ENCODE results near the gene LIPK.

The LIPK gene

GRCh38 chr10:88756660-88757059 lies 50.6 kb downstream of the LIPK start:
- Histone ChIP-seq H3K36me3 (ENCODE audit: insufficient read depth, low read depth, low read length) (no peaks in the 10 kb centered on the region), H3K9me3 (ENCODE audit: insufficient read depth, low read depth, low read length) (no peaks in the 10 kb centered on the region), H3K4me3 (ENCODE audit: low read length) (no peak overlapping the region), H3K27me3 (ENCODE audit: insufficient read depth, low read length) (no peaks in the 10 kb centered on the region), H3K4me1 (ENCODE audit: insufficient read depth, low read length) (peaks cover 6% of the 10 kb centered on the region; the same call in 1 of the 2 replicates), H3K9ac (ENCODE audit: low read depth, low read length) (no peak overlapping the region), H3K27ac (ENCODE audit: low read length) (no peak overlapping the region)

DNA sequence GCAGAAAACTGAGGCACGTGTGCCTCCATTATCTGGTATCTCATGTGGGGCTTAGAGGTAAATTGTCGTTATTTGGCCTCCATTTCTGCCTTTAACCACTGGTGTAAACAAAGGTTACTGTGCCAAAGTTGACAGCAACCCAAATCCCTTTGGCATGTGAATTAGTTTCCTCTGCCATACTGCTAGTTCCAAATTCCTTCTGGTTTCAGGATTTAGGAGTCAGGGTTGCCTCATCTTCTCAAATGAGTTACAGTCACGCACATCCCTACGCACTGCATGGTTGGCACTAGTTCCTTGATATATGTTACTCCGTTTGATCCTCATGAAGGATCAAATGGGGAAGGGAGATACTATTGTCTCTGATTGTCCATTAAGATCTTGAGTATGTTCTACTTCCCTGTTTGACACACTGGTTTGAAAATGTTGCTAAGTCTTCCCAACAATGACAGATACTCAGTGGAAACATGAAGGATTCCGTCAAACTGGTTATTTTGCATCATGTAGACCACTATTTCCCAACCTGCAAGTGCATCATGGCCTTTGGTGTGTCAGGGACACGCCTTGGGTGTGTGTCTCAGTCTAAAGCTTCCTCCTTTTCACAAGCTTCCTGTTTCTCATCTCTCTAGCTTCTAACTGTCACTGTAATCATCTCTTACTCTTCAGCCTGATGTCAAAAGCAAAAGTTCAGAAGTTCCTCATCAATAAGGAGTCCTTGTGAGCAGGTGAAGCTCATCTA lies 53.5 kb downstream of the LIPK start, which contains the start of gene LIPN:
Gene LIPN (plus strand): TSS at position 655 of the 736 bp plus-strand sequence. CDS start 1,386 bp downstream, outside the sequence.
- Histone ChIP-seq H3K9me3 (ENCODE audit: insufficient read depth, low read depth, low read length) (no peaks in the 10 kb centered on the region), H3K27ac (ENCODE audit: low read length) (no peak within 1 kb of the TSS), H3K4me1 (ENCODE audit: insufficient read depth, low read length) (peaks cover 6% of the 10 kb centered on the region; the same call in 1 of the 2 replicates), H3K4me3 (ENCODE audit: low read length) (no peak within 1 kb of the TSS), H3K27me3 (ENCODE audit: insufficient read depth, low read length) (no peaks in the 10 kb centered on the region), H3K36me3 (ENCODE audit: insufficient read depth, low read depth, low read length) (no peaks in the 10 kb centered on the region), H3K9ac (ENCODE audit: low read depth, low read length) (no peak within 1 kb of the TSS)

DNA sequence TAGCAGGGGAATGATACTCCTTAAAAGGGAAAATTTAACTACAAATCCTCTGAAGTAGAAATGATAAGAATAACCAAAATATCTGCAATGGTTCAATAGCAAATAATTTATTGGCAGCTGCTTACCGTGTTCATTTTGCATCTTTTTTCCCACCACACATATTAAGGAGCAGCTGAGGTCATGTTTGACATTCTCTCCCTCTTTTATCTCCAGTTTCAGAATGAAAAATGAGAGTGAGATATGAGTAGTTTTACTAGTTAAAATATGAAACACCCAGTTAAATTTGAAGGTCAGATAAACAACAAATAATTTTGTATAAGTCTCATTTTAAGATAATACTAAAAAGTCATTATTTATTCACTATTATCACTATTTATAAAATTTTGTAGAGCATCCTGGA lies 56.9 kb downstream of the LIPK start:
- Histone ChIP-seq H3K36me3 (ENCODE audit: insufficient read depth, low read depth, low read length) (no peaks in the 10 kb centered on the region), H3K4me1 (ENCODE audit: insufficient read depth, low read length) (peaks cover 1% of the 10 kb centered on the region; the same call in 1 of the 2 replicates), H3K9ac (ENCODE audit: low read depth, low read length) (no peak overlapping the region), H3K9me3 (ENCODE audit: insufficient read depth, low read depth, low read length) (no peaks in the 10 kb centered on the region), H3K27me3 (ENCODE audit: insufficient read depth, low read length) (no peaks in the 10 kb centered on the region), H3K27ac (ENCODE audit: low read length) (no peak overlapping the region), H3K4me3 (ENCODE audit: low read length) (no peak overlapping the region)

DNA sequence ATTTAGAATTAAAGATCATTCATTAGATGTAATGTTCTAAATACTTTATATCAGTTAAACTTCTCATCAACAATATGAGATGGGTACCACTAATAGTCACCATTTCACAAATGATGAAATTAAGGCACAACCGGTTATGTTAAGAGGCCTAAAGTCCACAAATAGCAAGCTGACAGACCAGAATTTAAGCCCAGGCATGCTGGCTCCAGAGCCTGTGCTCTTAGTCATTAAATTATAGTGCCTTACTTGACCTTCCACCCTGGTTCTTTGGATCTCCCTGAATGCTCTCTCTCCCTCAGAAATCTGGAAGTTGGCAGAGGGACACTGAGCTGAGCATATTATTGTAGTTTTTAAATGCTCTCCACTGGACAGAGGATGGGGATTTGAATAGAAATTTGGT lies 57.4 kb downstream of the LIPK start:
- Histone ChIP-seq H3K4me1 (ENCODE audit: insufficient read depth, low read length) (peaks cover 6% of the 10 kb centered on the region; the same call in 1 of the 2 replicates), H3K27me3 (ENCODE audit: insufficient read depth, low read length) (no peaks in the 10 kb centered on the region), H3K36me3 (ENCODE audit: insufficient read depth, low read depth, low read length) (no peaks in the 10 kb centered on the region), H3K9me3 (ENCODE audit: insufficient read depth, low read depth, low read length) (no peaks in the 10 kb centered on the region), H3K4me3 (ENCODE audit: low read length) (no peak overlapping the region), H3K9ac (ENCODE audit: low read depth, low read length) (no peak overlapping the region), H3K27ac (ENCODE audit: low read length) (no peak overlapping the region)

GRCh38 chr10:88764110-88764509 lies 58.1 kb downstream of the LIPK start:
- Histone ChIP-seq H3K36me3 (ENCODE audit: insufficient read depth, low read depth, low read length) (no peaks in the 10 kb centered on the region), H3K9me3 (ENCODE audit: insufficient read depth, low read depth, low read length) (no peaks in the 10 kb centered on the region), H3K27me3 (ENCODE audit: insufficient read depth, low read length) (no peaks in the 10 kb centered on the region), H3K27ac (ENCODE audit: low read length) (no peak overlapping the region), H3K4me1 (ENCODE audit: insufficient read depth, low read length) (peaks cover 6% of the 10 kb centered on the region; the same call in 1 of the 2 replicates), H3K9ac (ENCODE audit: low read depth, low read length) (no peak overlapping the region), H3K4me3 (ENCODE audit: low read length) (no peak overlapping the region)

GRCh38 chr10:88765816-88766215 lies 59.8 kb downstream of the LIPK start:
- Histone ChIP-seq H3K27ac (ENCODE audit: low read length) (no peak overlapping the region), H3K36me3 (ENCODE audit: insufficient read depth, low read depth, low read length) (no peaks in the 10 kb centered on the region), H3K9me3 (ENCODE audit: insufficient read depth, low read depth, low read length) (no peaks in the 10 kb centered on the region), H3K4me1 (ENCODE audit: insufficient read depth, low read length) (peaks cover 6% of the 10 kb centered on the region; the same call in 1 of the 2 replicates), H3K9ac (ENCODE audit: low read depth, low read length) (no peak overlapping the region), H3K4me3 (ENCODE audit: low read length) (no peak overlapping the region), H3K27me3 (ENCODE audit: insufficient read depth, low read length) (no peaks in the 10 kb centered on the region)

DNA sequence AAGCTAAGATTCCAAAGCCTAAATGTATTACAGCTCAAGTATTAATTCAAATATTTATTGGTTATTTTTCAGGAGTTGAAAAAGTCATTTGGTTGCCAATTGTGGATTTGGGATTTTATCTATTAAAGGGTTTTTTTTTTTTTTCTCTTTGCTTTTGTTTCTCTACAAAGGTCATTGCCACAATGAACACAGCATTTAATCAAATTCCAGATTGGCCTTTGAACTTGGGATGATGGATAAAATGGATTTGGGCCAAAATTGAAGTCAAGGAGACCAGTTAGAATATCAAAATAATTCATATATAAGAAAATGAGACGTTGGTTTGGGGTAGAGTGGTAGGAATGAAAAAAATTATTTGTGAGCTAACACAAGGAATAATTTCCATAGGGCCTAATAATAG lies 63.3 kb downstream of the LIPK start:
- H3K36me3 ChIP-seq (ENCODE audit: insufficient read depth, low read depth, low read length) = no peaks in the 10 kb centered on the region
- H3K4me1 ChIP-seq (ENCODE audit: insufficient read depth, low read length) = peaks cover 6% of the 10 kb centered on the region; the same call in 1 of the 2 replicates
- no peak overlapping the region for H3K27ac ChIP-seq (ENCODE audit: low read length)
- H3K4me3 ChIP-seq (ENCODE audit: low read length) = no peak overlapping the region
- no peaks in the 10 kb centered on the region for H3K27me3 ChIP-seq (ENCODE audit: insufficient read depth, low read length)
- H3K9ac ChIP-seq (ENCODE audit: low read depth, low read length) = no peak overlapping the region
- no peaks in the 10 kb centered on the region for H3K9me3 ChIP-seq (ENCODE audit: insufficient read depth, low read depth, low read length)

- Histone ChIP-seq H3K4me3 (ENCODE audit: low read length) (no peak overlapping the region), H3K36me3 (ENCODE audit: insufficient read depth, low read depth, low read length) (no peaks in the 10 kb centered on the region), H3K27me3 (ENCODE audit: insufficient read depth, low read length) (no peaks in the 10 kb centered on the region), H3K9me3 (ENCODE audit: insufficient read depth, low read depth, low read length) (no peaks in the 10 kb centered on the region), H3K4me1 (ENCODE audit: insufficient read depth, low read length) (no peaks in the 10 kb centered on the region), H3K27ac (ENCODE audit: low read length) (no peak overlapping the region), H3K9ac (ENCODE audit: low read depth, low read length) (no peak overlapping the region)
Measured at GRCh38 chr10:88781206-88781605, 75.2 kb downstream of the LIPK start.

DNA sequence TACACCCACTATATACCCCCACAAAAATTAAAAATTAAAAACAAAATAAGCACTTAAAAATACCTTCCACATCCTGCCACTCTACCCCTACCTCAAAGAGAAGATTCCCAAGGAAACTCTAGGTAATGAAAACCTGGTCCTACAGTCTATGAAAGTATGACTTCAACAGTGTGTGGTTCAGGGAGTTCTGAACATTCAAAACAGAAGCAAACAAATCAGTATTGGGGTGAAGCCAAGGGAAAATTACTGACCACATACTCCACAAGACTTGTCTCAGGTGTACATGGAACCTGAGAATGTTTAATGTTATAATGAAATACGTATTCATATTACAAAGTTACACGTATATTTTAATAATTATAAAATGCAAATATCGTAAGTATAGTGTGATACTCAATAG lies 76.2 kb downstream of the LIPK start:
- H3K4me3 ChIP-seq (ENCODE audit: low read length) = no peak overlapping the region
- H3K27ac ChIP-seq (ENCODE audit: low read length) = no peak overlapping the region
- H3K4me1 ChIP-seq (ENCODE audit: insufficient read depth, low read length) = no peaks in the 10 kb centered on the region
- no peaks in the 10 kb centered on the region for H3K36me3 ChIP-seq (ENCODE audit: insufficient read depth, low read depth, low read length)
- no peaks in the 10 kb centered on the region for H3K27me3 ChIP-seq (ENCODE audit: insufficient read depth, low read length)
- no peak overlapping the region for H3K9ac ChIP-seq (ENCODE audit: low read depth, low read length)
- H3K9me3 ChIP-seq (ENCODE audit: insufficient read depth, low read depth, low read length) = no peaks in the 10 kb centered on the region

GRCh38 chr10:88783724-88784123 lies 77.7 kb downstream of the LIPK start:
- Histone ChIP-seq H3K4me3 (ENCODE audit: low read length) (no peak overlapping the region), H3K9ac (ENCODE audit: low read depth, low read length) (no peak overlapping the region), H3K27ac (ENCODE audit: low read length) (no peak overlapping the region), H3K36me3 (ENCODE audit: insufficient read depth, low read depth, low read length) (no peaks in the 10 kb centered on the region), H3K27me3 (ENCODE audit: insufficient read depth, low read length) (no peaks in the 10 kb centered on the region), H3K4me1 (ENCODE audit: insufficient read depth, low read length) (no peaks in the 10 kb centered on the region), H3K9me3 (ENCODE audit: insufficient read depth, low read depth, low read length) (no peaks in the 10 kb centered on the region)

GRCh38 chr10:88786032-88786770 lies 80.2 kb downstream of the LIPK start:
- no peaks in the 10 kb centered on the region for H3K4me1 ChIP-seq (ENCODE audit: insufficient read depth, low read length)

DNA sequence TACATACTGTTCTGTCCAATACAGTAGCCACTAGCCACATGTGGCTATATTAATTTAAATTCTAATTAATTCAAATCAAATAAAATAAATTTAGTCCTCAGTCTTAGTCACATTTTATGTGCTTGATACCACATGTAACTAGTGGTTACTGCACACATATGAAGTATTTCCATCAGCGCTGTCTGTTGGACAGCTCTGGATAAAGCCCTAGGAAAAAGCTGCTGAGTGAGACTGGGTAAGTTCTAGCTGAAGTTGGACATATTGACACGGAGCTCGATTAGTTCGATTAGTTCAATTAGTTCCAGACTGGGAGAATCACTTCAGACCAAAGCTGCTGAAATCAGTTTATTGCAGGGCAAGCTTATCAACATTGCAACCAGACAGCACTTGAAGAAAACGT lies 81.4 kb downstream of the LIPK start:
- Histone ChIP-seq H3K9me3 (ENCODE audit: insufficient read depth, low read depth, low read length) (no peaks in the 10 kb centered on the region), H3K27me3 (ENCODE audit: insufficient read depth, low read length) (no peaks in the 10 kb centered on the region), H3K9ac (ENCODE audit: low read depth, low read length) (no peak overlapping the region), H3K4me1 (ENCODE audit: insufficient read depth, low read length) (no peaks in the 10 kb centered on the region; the same call in 1 of the 2 replicates), H3K4me3 (ENCODE audit: low read length) (no peak overlapping the region), H3K36me3 (ENCODE audit: insufficient read depth, low read depth, low read length) (no peaks in the 10 kb centered on the region), H3K27ac (ENCODE audit: low read length) (no peak overlapping the region)

More at GRCh38 chr10:88786032-88786770, 80.2 kb downstream of the LIPK start:
- Histone ChIP-seq H3K36me3 (ENCODE audit: insufficient read depth, low read depth, low read length) (no peaks in the 10 kb centered on the region), H3K4me3 (ENCODE audit: low read length) (no peak overlapping the region), H3K9ac (ENCODE audit: low read depth, low read length) (no peak overlapping the region), H3K9me3 (ENCODE audit: insufficient read depth, low read depth, low read length) (no peaks in the 10 kb centered on the region), H3K27me3 (ENCODE audit: insufficient read depth, low read length) (no peaks in the 10 kb centered on the region), H3K27ac (ENCODE audit: low read length) (no peak overlapping the region)
